Endodermal cell (in vitro differentiated cells): ENCODE measurements around the gene KNL1. TPM values are rescaled to one million over a fixed set of nuclear protein-coding genes. Genes with fewer than 3 reads are reported as not detected.

Experiments
- DNase-seq: peaks from one replicate; pipeline ENCODE4 v3.0.0-alpha.2; 2017
- H3K27ac ChIP-seq: 2 replicates; pipeline ENCODE4 v1.5.1; 2013; ENCODE audit warnings: mild to moderate bottlenecking, low read depth, low read length, moderate library complexity
- H3K27me3 ChIP-seq: 2 replicates; pipeline ENCODE4 v1.6.1; 2013; ENCODE audit warnings: mild to moderate bottlenecking, low read length, moderate library complexity; ENCODE audit not compliant: insufficient read depth, control insufficient read depth, poor library complexity, severe bottlenecking
- H3K36me3 ChIP-seq: 2 replicates; pipeline ENCODE4 v1.7.0; 2013; ENCODE audit warnings: mild to moderate bottlenecking, low read length, moderate library complexity; ENCODE audit not compliant: control insufficient read depth, insufficient read depth
- H3K4me1 ChIP-seq: one replicate; pipeline ENCODE4 v1.7.0; 2013; ENCODE audit warnings: low read length; ENCODE audit not compliant: control insufficient read depth, insufficient read depth
- H3K4me3 ChIP-seq: 2 replicates; pipeline ENCODE4 v1.5.1; 2013; ENCODE audit warnings: mild to moderate bottlenecking, low read length, moderate library complexity
- H3K9ac ChIP-seq: 2 replicates; pipeline ENCODE4 v1.6.1; 2013; ENCODE audit warnings: mild to moderate bottlenecking, low read length, moderate library complexity; ENCODE audit not compliant: poor library complexity, severe bottlenecking; ENCODE audit errors: extremely low read depth
- H3K9me3 ChIP-seq: 2 replicates; pipeline ENCODE4 v1.6.1; 2013; ENCODE audit warnings: mild to moderate bottlenecking, low read length, moderate library complexity; ENCODE audit not compliant: control insufficient read depth
- H3K27ac Mint-ChIP-seq: 2 replicates; pipeline ENCODE4 v1.8.0; 2020; ENCODE audit warnings: mixed read lengths
- H3K27me3 Mint-ChIP-seq: 2 replicates; pipeline ENCODE4 v1.8.0; 2021; ENCODE audit warnings: mild to moderate bottlenecking, mixed read lengths; ENCODE audit not compliant: insufficient read depth
- H3K36me3 Mint-ChIP-seq: 2 replicates; pipeline ENCODE4 v1.8.0; 2020; ENCODE audit warnings: low read depth, mixed read lengths
- H3K4me1 Mint-ChIP-seq: 2 replicates; pipeline ENCODE4 v1.8.0; 2020; ENCODE audit warnings: mixed read lengths
- H3K4me3 Mint-ChIP-seq: 2 replicates; pipeline ENCODE4 v1.8.0; 2020; ENCODE audit warnings: mild to moderate bottlenecking, moderate library complexity, mixed read lengths
- H3K9me3 Mint-ChIP-seq: 2 replicates; pipeline ENCODE4 v1.8.0; 2020; ENCODE audit warnings: mild to moderate bottlenecking, mixed read lengths
- CTCF ChIP-seq: fragments of 200-600 bp; sonication (generic); conservative IDR thresholded peaks from 2 replicates; pipeline ENCODE4 v1.5.0; 2021; ENCODE audit warnings: antibody characterized with exemption, mild to moderate bottlenecking
- WGBS, 2 experiments: methylation state at CpG; one replicate each; pipeline versions ENCODE4 v1.1.5 to v1.1.7; 2013; ENCODE audit warnings: missing lambda C conversion rate in 2 of 2, mixed read lengths in 1 of 2; ENCODE audit not compliant: insufficient coverage in 1 of 2, insufficient read length in 1 of 2; 5-methylcytosine and 5-hydroxymethylcytosine counted together
- total RNA-seq, 2 donors: library from RNA; stranded (reverse); fragmentation: NEBNext Ultra II Directional in 1 of 2; extraction: Animal tissue kit (Norgen Biotek cat#: 25700) in 1 of 2; gene quantifications; 2 replicates in 1 of 2; 3 replicates in 1 of 2; pipeline ENCODE4 v1.2.1, GENCODE V29; 2021

KNL1 gene
- total RNA-seq, 2 donors from 2014 or later = 17.6 to 32.6 TPM

- no peak for TF ChIP-seq CTCF
- no peaks in the 10 kb centered on the region for H3K4me1 ChIP-seq
- Mint-ChIP-seq H3K9me3 (no peaks in the 10 kb centered on the region), H3K4me3 (peak within 1 kb of the TSS; percentile 76), H3K27me3 (no peaks in the 10 kb centered on the region), H3K36me3 (peaks cover 22% of the 10 kb centered on the region), H3K4me1 (peaks cover 2% of the 10 kb centered on the region), H3K27ac (peak within 1 kb of the TSS; percentile 99)
- no peaks in the 10 kb centered on the region for H3K9me3 ChIP-seq
- H3K27me3 ChIP-seq = no peaks in the 10 kb centered on the region
- 0% methylated on average over 18 to 81 of the region's 81 CpGs for WGBS, 2 experiments
- peak within 1 kb of the TSS; percentile 99 for H3K4me3 ChIP-seq
- DNase-seq = peak; percentile 97
- H3K36me3 ChIP-seq = peaks cover 19% of the 10 kb centered on the region
- H3K9ac ChIP-seq = peak within 1 kb of the TSS; percentile 96
- peak within 1 kb of the TSS; percentile 94 for H3K27ac ChIP-seq
Measured at GRCh38 chr15:40694688-40695468, 100.8 kb downstream of the KNL1 start, which contains the start of gene RAD51. TSS of gene RAD51 (plus strand) at chr15:40695174. CDS start at chr15:40698759, 3,585 bp downstream.

GRCh38 chr15:40695469-40695890 is 101.4 kb downstream of the KNL1 start:
- WGBS, 2 experiments = 1% methylated on average over 20 to 24 of the region's 24 CpGs
- no peaks in the 10 kb centered on the region for H3K27me3 Mint-ChIP-seq
- peak overlapping the region; percentile 99 for H3K4me3 ChIP-seq
- peaks cover 22% of the 10 kb centered on the region for H3K36me3 Mint-ChIP-seq
- no peaks in the 10 kb centered on the region for H3K9me3 Mint-ChIP-seq
- peaks cover 25% of the 10 kb centered on the region for H3K36me3 ChIP-seq
- H3K4me3 Mint-ChIP-seq = peak overlapping the region; percentile 76
- peaks cover 2% of the 10 kb centered on the region for H3K4me1 Mint-ChIP-seq
- H3K4me1 ChIP-seq = no peaks in the 10 kb centered on the region
- no peaks in the 10 kb centered on the region for H3K9me3 ChIP-seq
- TF ChIP-seq CTCF = no peak
- peak overlapping the region; percentile 96 for H3K9ac ChIP-seq
- H3K27ac ChIP-seq = peak overlapping the region; percentile 94
- no peaks in the 10 kb centered on the region for H3K27me3 ChIP-seq
- H3K27ac Mint-ChIP-seq = peak overlapping the region; percentile 99
- DNase-seq = no peak

GRCh38 chr15:40696228-40696627 is 102.2 kb downstream of the KNL1 start:
- Mint-ChIP-seq H3K4me1 (peaks cover 2% of the 10 kb centered on the region), H3K36me3 (peaks cover 29% of the 10 kb centered on the region), H3K9me3 (no peaks in the 10 kb centered on the region), H3K27me3 (no peaks in the 10 kb centered on the region), H3K4me3 (peak overlapping the region; percentile 76), H3K27ac (no peak overlapping the region)
- Histone ChIP-seq H3K4me1 (no peaks in the 10 kb centered on the region), H3K9ac (peak overlapping the region; percentile 96), H3K4me3 (peak overlapping the region; percentile 99), H3K36me3 (peaks cover 32% of the 10 kb centered on the region), H3K9me3 (no peaks in the 10 kb centered on the region), H3K27ac (no peak overlapping the region), H3K27me3 (no peaks in the 10 kb centered on the region)
- no peak for TF ChIP-seq CTCF
- no peak for DNase-seq
- WGBS, 2 experiments = 91 to 95% methylated on average over 9 to 11 of the region's 11 CpGs
